MCF 10A (cell line): ENCODE data around the gene RUVBL2. TPM values are rescaled to one million over a fixed set of nuclear protein-coding genes. Genes with fewer than 3 reads are reported as not detected.

Experiments
- BruUV-seq: library from RNA; stranded (reverse); fragments of 400-500 nt; replicated peaks from 2 replicates; lab custom pipeline; 2021; lab: Mats Ljungman, UMichigan
- CTCF ChIA-PET: fragments of 300-600 bp; sonication (Branson Sonifier 250); formaldehyde crosslinking; extraction: SDS; loops from one replicate; lab custom pipeline; 2021; ENCODE audit warnings: antibody characterized with exemption, inconsistent platforms; lab: Yijun Ruan, JAX
- POLR2A ChIA-PET: fragments of 300-600, 350-650 bp; sonication (Branson Sonifier 250); formaldehyde crosslinking; extraction: SDS; loops from one replicate; lab custom pipeline; 2020; ENCODE audit warnings: antibody characterized with exemption, inconsistent platforms; lab: Yijun Ruan, JAX
- DNase-seq: peaks from one replicate; pipeline ENCODE4 v3.0.0-alpha.2; 2018; ENCODE audit not compliant: unreplicated experiment
- H3K27ac Mint-ChIP-seq: one replicate; pipeline ENCODE4 v1.8.0; 2022; ENCODE audit warnings: mild to moderate bottlenecking, low read depth, mixed read lengths; ENCODE audit not compliant: unreplicated experiment
- H3K27me3 Mint-ChIP-seq: one replicate; pipeline ENCODE4 v1.8.0; 2022; ENCODE audit warnings: mixed read lengths; ENCODE audit not compliant: insufficient read depth, unreplicated experiment
- H3K36me3 Mint-ChIP-seq: one replicate; pipeline ENCODE4 v1.8.0; 2022; ENCODE audit warnings: mild to moderate bottlenecking, moderate library complexity, mixed read lengths; ENCODE audit not compliant: insufficient read depth, unreplicated experiment
- H3K4me1 Mint-ChIP-seq: one replicate; pipeline ENCODE4 v1.8.0; 2022; ENCODE audit warnings: mixed read lengths; ENCODE audit not compliant: insufficient read depth, unreplicated experiment
- H3K4me3 Mint-ChIP-seq: one replicate; pipeline ENCODE4 v1.8.0; 2022; ENCODE audit warnings: mild to moderate bottlenecking, moderate library complexity, mixed read lengths; ENCODE audit not compliant: unreplicated experiment
- H3K9me3 Mint-ChIP-seq: one replicate; pipeline ENCODE4 v1.8.0; 2022; ENCODE audit warnings: mixed read lengths; ENCODE audit not compliant: unreplicated experiment
- intact Hi-C: fragments of 100-400 bp; cut with micrococcal nuclease; formaldehyde crosslinking; loops from 2 replicates; pipeline ENCODE4 v1.14.1; 2022
- total RNA-seq: library from RNA; stranded (reverse); gene quantifications from 2 replicates; pipeline ENCODE4 v1.2.3, GENCODE V29; 2022
- TF ChIP-seq, protein P1 (sequence below): fragments of 200-600 bp; IDR thresholded peaks from one replicate; pipeline ENCODE4 v1.8.0; 2022; ENCODE audit warnings: antibody characterized with exemption, mild to moderate bottlenecking; ENCODE audit not compliant: unreplicated experiment

RUVBL2 gene
- total RNA-seq, 1 experiment from 2014 or later, result 156 TPM

DNA sequence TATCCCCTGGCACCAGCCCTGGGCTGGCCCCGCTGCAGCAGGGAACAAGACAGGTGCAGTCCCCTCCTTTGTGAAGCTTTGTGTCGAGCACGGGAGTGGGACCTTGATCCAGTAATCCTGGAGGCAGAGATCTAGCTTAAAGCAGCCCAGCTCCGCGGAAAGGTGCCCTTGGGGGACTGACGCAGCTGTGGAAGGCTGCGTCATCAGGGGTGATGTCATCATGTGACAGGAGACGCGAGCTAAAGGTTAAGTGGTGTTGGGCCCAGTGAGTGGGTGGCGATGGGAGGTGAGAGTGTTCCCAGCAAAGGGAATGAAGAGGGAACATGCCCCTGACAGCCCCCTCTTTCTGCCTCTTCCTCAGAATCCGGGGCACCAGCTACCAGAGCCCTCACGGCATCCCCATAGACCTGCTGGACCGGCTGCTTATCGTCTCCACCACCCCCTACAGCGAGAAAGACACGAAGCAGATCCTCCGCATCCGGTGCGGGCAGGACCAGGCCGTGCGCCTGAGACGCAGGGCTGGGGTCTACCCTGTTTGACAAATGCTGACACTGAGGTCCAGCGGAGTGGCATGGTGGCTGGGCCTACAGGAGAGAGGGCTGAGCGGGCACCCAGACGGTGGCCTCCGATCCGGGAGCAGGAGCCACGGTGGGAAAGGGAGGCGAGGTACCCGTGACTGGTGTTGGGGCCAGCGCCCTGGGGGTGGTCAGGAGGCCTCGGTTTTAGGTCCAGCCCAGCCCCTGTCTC lies 20.6 kb downstream of the RUVBL2 start:
- TF ChIP-seq, protein P1, sequence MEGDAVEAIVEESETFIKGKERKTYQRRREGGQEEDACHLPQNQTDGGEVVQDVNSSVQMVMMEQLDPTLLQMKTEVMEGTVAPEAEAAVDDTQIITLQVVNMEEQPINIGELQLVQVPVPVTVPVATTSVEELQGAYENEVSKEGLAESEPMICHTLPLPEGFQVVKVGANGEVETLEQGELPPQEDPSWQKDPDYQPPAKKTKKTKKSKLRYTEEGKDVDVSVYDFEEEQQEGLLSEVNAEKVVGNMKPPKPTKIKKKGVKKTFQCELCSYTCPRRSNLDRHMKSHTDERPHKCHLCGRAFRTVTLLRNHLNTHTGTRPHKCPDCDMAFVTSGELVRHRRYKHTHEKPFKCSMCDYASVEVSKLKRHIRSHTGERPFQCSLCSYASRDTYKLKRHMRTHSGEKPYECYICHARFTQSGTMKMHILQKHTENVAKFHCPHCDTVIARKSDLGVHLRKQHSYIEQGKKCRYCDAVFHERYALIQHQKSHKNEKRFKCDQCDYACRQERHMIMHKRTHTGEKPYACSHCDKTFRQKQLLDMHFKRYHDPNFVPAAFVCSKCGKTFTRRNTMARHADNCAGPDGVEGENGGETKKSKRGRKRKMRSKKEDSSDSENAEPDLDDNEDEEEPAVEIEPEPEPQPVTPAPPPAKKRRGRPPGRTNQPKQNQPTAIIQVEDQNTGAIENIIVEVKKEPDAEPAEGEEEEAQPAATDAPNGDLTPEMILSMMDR, result no peak
- BruUV-seq, result no TSS peak
- Mint-ChIP-seq H3K27me3 (no peaks in the 10 kb centered on the region), H3K36me3 (peaks cover 65% of the 10 kb centered on the region), H3K4me3 (no peak overlapping the region), H3K4me1 (peaks cover 5% of the 10 kb centered on the region), H3K27ac (no peak overlapping the region), H3K9me3 (no peaks in the 10 kb centered on the region)
- intact Hi-C loops, result no loop called here
- ChIA-PET POLR2A (interaction anchor here (0.9 kb wide), 1 partner anchor 84 kb away, joined by 4 read pairs; no protein-coding TSS in a partner anchor), CTCF (interaction anchor here (0.6 to 3.0 kb wide), 4 partner anchors 12 to 59 kb away, joined by 3 to 17 read pairs (median 8); no protein-coding TSS in a partner anchor)
- no peak for DNase-seq

DNA sequence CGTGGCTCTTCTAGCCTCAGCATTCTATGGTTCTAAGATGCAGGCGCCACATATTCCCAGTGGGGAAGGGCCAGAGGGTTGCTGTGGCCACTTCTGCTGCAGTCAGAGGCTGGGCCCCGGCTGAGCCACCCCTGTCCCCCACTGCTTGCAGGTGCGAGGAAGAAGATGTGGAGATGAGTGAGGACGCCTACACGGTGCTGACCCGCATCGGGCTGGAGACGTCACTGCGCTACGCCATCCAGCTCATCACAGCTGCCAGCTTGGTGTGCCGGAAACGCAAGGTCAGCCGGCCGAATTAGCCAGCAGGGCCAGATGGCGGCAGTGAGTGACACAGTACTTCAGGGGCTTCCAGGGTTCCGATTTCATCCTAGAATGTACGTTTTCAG lies 21.2 kb downstream of the RUVBL2 start:
- Mint-ChIP-seq H3K9me3 (no peaks in the 10 kb centered on the region), H3K27me3 (no peaks in the 10 kb centered on the region), H3K27ac (no peak overlapping the region), H3K36me3 (peaks cover 60% of the 10 kb centered on the region), H3K4me1 (peaks cover 8% of the 10 kb centered on the region), H3K4me3 (no peak overlapping the region)
- ChIA-PET POLR2A (no interaction called here), CTCF (no interaction called here)
- intact Hi-C loops, result no loop called here
- DNase-seq, result no peak
- BruUV-seq, result TSS peak; percentile 14
- TF ChIP-seq, protein P1, result no peak

DNA sequence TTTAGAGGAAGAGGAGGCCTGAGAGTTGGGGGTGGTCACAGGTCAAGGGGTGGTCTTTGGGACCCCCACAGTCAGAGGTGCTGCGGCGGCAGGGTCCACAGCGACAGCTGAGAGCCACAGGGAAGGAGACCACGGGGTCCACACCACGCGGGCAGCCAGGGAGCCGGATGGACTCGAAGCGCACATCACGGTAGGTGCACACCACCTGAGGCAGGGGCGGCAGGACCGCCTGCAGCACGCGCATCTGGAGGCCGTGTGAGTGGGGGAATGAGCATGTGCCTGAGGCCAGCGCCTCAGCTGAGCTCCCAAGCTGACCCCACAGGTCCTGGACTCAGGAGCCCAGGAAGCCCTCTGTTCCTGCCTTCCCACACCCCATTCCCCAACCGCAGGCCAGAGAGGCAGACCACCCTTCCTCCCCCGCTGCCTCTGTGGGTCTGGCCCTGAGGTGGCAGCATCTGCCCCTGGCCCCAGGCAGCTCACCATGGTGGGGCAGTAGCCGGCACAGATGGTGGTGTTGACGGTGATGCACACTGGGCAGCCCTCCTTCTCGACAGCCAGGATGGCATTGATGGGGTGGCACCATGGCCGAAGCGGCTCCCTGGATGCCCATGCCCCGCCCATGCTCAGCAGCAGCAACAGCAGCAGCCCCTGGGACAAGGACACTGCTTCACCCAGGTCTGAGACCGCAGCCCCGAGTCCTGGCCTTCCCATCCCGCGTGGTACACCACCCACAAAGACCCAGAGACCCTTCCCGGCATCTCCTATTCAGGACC lies 22.6 kb downstream of the RUVBL2 start:
- no TSS peak for BruUV-seq
- intact Hi-C loops, result no loop called here
- POLR2A ChIA-PET, result interaction anchor here (0.6 kb wide), 1 partner anchor 41 kb away, joined by 3 read pairs; the partner anchor contains the start of gene CGB7
- Mint-ChIP-seq H3K36me3 (peaks cover 46% of the 10 kb centered on the region), H3K27me3 (no peaks in the 10 kb centered on the region), H3K4me3 (no peak overlapping the region), H3K9me3 (no peaks in the 10 kb centered on the region), H3K4me1 (peaks cover 13% of the 10 kb centered on the region), H3K27ac (no peak overlapping the region)
- CTCF ChIA-PET, result interaction anchor here (0.6 to 1.1 kb wide), 2 partner anchors 16 to 51 kb away, joined by 4 read pairs; no protein-coding TSS in a partner anchor
- no peak for DNase-seq
- TF ChIP-seq, protein P1, result no peak

DNA sequence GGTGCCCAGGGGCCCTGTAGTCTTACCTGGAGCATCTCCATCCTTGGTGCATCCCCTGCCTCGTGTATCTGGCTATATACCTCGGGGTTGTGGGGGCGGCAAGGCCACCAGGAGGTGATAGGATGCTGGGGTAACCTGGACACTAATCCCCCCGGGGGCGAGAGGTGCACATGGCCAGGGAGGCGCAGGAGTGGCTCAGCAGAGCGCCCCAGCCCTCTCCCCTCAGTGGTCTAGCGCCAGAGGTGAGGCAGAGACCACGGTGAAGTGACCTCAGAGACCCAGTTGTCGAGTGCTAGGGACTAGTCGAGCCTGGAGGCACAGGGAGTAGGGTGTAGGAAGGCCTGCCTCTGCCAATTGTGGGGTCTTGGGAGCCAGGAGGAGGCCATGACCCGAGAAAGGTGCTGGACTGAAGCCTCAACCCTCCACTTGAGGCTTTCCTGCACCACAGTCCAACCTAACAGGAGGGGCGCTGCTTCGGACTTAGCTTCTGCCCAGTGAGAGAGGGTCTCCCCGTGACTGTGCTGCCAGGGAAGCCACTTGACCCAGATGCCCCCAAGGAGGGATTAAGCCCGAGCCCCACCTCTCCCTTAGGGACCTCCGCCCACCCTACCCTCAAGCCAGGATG lies 23.5 kb downstream of the RUVBL2 start, which contains the start of gene LHB:
LHB (minus strand) TSS at position 51 of the 625 bp plus-strand sequence; CDS start at position 41, 10 bp downstream.
- Mint-ChIP-seq H3K9me3 (no peaks in the 10 kb centered on the region), H3K27me3 (no peaks in the 10 kb centered on the region), H3K4me1 (peaks cover 18% of the 10 kb centered on the region), H3K4me3 (no peak within 1 kb of the TSS), H3K27ac (no peak within 1 kb of the TSS), H3K36me3 (peaks cover 43% of the 10 kb centered on the region)
- POLR2A ChIA-PET, result no interaction called here
- TF ChIP-seq, protein P1, result no peak
- CTCF ChIA-PET, result interaction anchor here (0.7 to 1.1 kb wide), 2 partner anchors 17 to 39 kb away, joined by 3 to 4 read pairs; no protein-coding TSS in a partner anchor
- no peak for DNase-seq
- BruUV-seq, result no TSS peak
- intact Hi-C loops, result no loop called here
